ENCODE results near the gene TICRR.

DNA sequence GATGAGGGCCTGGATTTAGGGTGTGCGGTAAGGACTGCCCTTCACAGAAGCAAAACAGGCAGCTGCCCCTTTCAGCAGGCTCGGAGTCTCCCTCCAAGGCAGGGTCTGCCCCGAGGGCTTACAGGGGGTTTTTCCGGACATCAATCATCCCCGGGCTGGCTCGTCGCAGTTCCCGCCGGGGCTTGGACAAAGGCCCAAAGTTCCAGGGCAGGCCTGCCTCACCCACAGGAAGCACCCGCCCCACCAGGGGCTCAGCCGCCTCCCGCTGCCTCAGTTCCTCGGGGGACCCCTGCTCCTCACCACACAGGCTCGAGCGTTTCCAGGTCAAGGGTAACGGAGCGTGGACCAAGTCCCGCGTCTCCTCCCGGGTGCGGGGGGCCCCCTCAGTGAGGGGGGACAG is 53.0 kb downstream of the TICRR start:
- TF ChIP-seq GATA2 (IDR thresholded peaks at IDR 0.05; ENCODE audit: low read depth, low read length) = no peak
- no peak for TF ChIP-seq GATA3 (IDR thresholded peaks at IDR 0.05; ENCODE audit: low read depth, low read length)

Data from SH-SY5Y (cell line).